IgD-negative memory B cell (primary cell): ENCODE results near the gene PRR5. TPM values are rescaled to one million over a fixed set of nuclear protein-coding genes. Genes with fewer than 3 reads are reported as not detected.
A peak's percentile ranks its signal among the peaks of the same experiment; 100 is the strongest.

Source experiments
- H3K27ac Mint-ChIP-seq, 3 donors: one replicate each; pipeline ENCODE4 v1.8.0; 2020 to 2022; ENCODE audit warnings: mild to moderate bottlenecking in 3 of 3, mixed read lengths in 3 of 3, moderate library complexity in 1 of 3
- H3K27me3 Mint-ChIP-seq: one replicate; pipeline ENCODE4 v1.8.0; 2021; ENCODE audit warnings: mixed read lengths
- H3K36me3 Mint-ChIP-seq: one replicate; pipeline ENCODE4 v1.8.0; 2020; ENCODE audit warnings: mild to moderate bottlenecking, mixed read lengths
- H3K4me1 Mint-ChIP-seq, 3 donors: one replicate each; pipeline ENCODE4 v1.8.0; 2020 to 2022; ENCODE audit warnings: mixed read lengths in 3 of 3, mild to moderate bottlenecking in 1 of 3
- H3K4me3 Mint-ChIP-seq, 4 donors: one replicate each; pipeline ENCODE4 v1.8.0; 2020 to 2022; ENCODE audit warnings: mild to moderate bottlenecking in 4 of 4, mixed read lengths in 4 of 4, moderate library complexity in 3 of 4
- H3K9me3 Mint-ChIP-seq, 3 donors: one replicate each; pipeline ENCODE4 v1.8.0; 2020 to 2021; ENCODE audit warnings: mixed read lengths in 3 of 3, mild to moderate bottlenecking in 1 of 3
- polyA plus RNA-seq: library from polyadenylated mRNA; unstranded; fragments of 300-500 nt; fragmentation: Illumina TruSeq; gene quantifications from one replicate; pipeline ENCODE4 v1.2.3, GENCODE V29; 2021

PRR5 gene
- polyA plus RNA-seq, 1 donor from 2014 or later, result 40.3 TPM

DNA sequence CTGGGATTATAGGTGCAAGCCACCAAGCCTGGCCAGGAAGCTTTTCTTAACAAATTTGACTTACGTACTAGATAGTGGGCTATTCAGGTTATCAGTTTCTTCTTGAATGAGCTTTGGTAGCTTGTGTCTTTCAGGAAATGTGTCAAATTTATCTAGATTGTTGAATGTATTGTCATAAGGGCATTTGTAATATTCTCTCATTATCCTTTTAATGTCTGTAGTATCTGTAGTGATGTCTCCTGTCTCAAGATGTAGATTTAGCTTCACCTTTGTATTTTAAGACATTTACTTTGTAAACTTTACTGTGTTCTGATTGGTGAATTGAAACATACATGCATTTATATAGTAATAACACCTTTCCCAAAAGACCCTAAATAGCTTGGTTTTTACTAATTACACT, 71.1 kb downstream of the PRR5 start:
- no peak overlapping the region for H3K27ac Mint-ChIP-seq
- H3K9me3 Mint-ChIP-seq, result peaks cover 4 to 19% (median 15%) of the 10 kb centered on the region in 3 donors
- peaks cover 3% of the 10 kb centered on the region for H3K36me3 Mint-ChIP-seq
- H3K4me1 Mint-ChIP-seq, result no peaks in the 10 kb centered on the region
- peak overlapping the region in 1 of 4 donors; percentile 9 for H3K4me3 Mint-ChIP-seq
- peaks cover 1% of the 10 kb centered on the region for H3K27me3 Mint-ChIP-seq

DNA sequence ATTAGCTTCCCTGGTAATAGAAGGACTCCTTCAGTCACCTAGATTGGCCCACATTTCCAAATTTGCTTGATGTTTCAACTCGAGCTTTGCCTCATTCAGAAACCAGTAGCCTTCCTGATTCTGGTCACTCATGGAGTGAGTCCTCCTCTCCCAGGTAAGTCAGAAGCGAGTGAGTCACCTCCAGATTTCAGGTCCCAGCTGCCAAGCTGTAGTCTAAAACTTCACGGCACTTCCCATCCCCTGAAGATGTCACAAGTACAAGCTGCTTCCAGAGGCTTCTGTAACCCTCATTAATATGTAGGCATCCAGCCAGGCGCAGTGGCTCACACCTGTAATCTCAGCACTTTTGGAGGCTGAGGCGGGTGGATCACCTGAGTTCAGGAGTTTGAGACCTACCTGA, 73.9 kb downstream of the PRR5 start:
- Mint-ChIP-seq H3K36me3 (peaks cover 3% of the 10 kb centered on the region), H3K4me1 (no peaks in the 10 kb centered on the region), H3K27ac (no peak overlapping the region), H3K4me3 (no peak overlapping the region), H3K9me3 (peaks cover 4 to 15% (median 15%) of the 10 kb centered on the region in 3 donors), H3K27me3 (no peaks in the 10 kb centered on the region)

DNA sequence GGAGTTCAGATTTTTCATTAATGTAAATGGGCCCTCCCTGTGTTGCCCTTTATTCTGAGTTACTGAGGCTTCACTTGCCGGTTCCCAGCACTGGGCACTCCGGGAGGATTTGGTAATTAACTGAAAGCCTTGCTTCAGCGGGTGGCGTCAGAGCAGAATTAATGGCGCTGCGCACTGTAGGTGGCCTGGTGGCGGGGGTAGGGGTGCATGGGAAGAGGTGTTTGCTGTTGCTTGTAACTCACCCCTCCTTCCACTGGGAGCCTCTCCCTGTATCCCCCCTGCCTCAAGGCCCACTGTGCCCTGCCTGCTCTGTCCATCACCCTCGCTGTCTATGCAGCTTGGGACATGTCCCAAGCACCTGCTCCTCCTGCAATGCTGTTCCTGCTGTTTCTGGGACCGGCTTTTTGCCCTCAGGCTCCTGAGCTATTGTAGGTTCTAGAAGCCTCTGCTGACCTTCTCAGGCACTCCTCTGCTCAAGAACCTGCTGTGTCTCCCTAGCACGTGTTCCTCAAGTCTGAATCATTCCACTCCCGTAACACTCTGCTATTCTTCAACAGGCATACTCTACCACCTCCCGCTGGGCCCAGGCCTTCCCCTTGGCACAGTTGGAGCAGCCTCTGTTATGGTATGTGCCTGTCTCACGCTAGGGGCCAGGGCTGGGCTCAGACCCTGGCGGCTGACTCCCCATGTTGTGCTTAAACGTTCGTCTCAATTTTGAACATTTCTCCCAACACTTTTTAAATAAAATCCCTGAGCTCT, 74.8 kb downstream of the PRR5 start:
- Mint-ChIP-seq H3K36me3 (peaks cover 3% of the 10 kb centered on the region), H3K4me3 (peak overlapping the region in 1 of 4 donors; percentile 34), H3K27ac (peak overlapping the region in 1 of 3 donors; percentile 39), H3K4me1 (no peaks in the 10 kb centered on the region), H3K9me3 (peaks cover 3 to 15% (median 15%) of the 10 kb centered on the region in 3 donors), H3K27me3 (no peaks in the 10 kb centered on the region)

DNA sequence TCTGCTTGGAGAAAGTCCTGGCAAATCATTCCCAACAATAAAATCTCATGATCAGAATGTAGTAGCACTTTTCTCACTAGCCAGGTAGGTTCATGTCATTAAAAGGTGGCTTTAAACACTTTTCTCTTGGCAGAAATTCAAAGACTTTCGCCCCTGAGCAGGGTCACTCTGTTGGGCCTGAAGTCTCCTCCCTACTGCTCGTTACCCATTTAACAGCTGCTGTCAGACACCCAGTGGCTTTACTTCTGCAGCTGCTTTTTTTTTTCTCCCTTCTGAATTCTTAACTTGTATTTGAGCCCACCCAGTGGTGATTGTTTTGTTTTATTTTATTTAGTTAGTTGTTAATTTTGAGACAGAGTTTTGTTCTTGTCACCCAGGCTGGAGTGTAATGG, 75.4 kb downstream of the PRR5 start:
- Mint-ChIP-seq H3K4me1 (no peaks in the 10 kb centered on the region), H3K4me3 (no peak overlapping the region), H3K27me3 (peaks cover under 1% of the 10 kb centered on the region), H3K27ac (peak overlapping the region in 1 of 3 donors; percentile 57), H3K9me3 (peaks cover 3 to 16% (median 15%) of the 10 kb centered on the region in 3 donors), H3K36me3 (peaks cover 3% of the 10 kb centered on the region)

DNA sequence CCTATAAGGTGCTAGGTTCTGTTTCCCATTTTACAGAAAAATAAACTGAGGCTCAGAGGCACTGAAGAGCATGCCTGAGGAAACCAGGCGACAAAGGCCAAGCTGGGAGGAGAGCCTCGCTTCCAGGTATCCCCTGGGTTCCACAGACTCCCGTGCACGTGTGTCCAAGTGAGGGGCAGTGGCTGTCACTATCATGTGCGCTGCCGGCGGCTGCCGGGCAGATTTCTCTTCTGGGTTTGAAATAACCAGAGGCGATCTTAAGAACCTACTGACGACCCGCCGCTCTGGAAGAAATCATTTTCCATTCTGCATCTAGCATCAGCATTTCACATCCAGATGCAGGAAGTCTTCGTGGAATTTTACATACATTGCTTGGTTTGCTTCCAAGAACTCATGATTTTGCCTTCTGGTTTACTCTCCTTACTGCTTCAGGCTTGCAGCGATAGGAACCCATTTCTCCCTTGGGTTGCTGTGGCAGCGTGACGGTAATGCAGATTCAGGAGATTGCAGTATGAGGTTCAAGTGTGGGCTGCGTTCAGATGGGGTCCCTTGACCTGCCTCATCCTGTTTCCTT, 79.0 kb downstream of the PRR5 start:
- Mint-ChIP-seq H3K36me3 (no peaks in the 10 kb centered on the region), H3K4me3 (no peak overlapping the region), H3K4me1 (no peaks in the 10 kb centered on the region), H3K27me3 (peaks cover 11% of the 10 kb centered on the region), H3K9me3 (peaks cover 0 to 5% (median 1%) of the 10 kb centered on the region in 3 donors), H3K27ac (no peak overlapping the region)

DNA sequence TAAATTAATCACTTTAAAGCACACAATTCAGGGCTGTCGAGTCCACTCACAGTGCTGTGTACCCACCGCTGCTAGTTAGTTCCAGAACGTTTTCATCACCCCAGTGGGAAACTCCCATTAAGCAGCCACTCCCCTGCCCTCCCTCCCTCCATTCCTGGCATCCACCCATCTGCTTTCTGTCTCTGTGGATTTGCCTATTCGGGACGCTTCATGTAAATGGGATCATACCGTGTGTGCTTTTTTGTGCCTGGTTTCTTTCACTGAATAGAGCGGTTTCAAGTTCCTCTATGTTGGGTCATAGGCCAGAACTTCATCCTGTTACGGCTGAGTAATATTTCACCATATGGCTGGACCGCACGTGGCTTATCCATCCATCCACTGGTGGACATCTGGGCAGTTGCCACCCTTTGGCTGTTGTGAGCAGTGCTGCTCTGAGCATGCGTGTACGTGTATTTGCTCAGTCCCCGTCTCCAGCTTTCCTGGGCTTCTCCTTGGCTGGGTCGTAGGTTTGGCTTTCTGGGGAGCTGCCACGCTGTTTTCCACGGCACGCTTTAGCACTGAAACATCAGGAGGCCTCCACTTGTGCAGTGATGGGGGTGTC, 80.5 kb downstream of the PRR5 start:
- H3K36me3 Mint-ChIP-seq, result no peaks in the 10 kb centered on the region
- H3K27me3 Mint-ChIP-seq, result peaks cover 11% of the 10 kb centered on the region
- H3K4me1 Mint-ChIP-seq, result no peaks in the 10 kb centered on the region
- H3K9me3 Mint-ChIP-seq, result peaks cover 0 to 3% (median 1%) of the 10 kb centered on the region in 3 donors
- H3K27ac Mint-ChIP-seq, result no peak overlapping the region
- no peak overlapping the region for H3K4me3 Mint-ChIP-seq

DNA sequence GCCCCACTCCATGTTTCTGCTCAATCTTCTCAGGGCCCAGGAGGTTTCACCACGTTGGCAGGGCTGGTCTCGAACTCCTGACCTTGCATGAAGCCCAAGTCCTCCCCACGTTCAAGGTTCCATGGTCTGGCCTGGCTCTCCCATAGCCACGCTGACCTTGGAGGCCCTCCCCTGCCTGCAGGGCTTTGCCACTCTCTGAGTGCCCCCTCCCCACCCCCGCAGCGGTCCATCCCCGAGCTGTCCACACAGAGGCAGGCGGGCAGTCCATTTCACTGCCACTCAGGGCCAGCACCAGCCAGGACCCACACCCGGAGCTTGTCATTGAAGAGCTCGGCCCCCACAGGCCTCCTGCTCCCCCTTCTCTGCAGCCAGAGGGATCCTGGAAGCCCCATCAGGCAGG, 81.1 kb downstream of the PRR5 start:
- H3K27me3 Mint-ChIP-seq, result peaks cover 11% of the 10 kb centered on the region
- H3K36me3 Mint-ChIP-seq, result no peaks in the 10 kb centered on the region
- H3K27ac Mint-ChIP-seq, result no peak overlapping the region
- H3K4me1 Mint-ChIP-seq, result no peaks in the 10 kb centered on the region
- H3K9me3 Mint-ChIP-seq, result peaks cover 0 to 3% (median 1%) of the 10 kb centered on the region in 3 donors
- no peak overlapping the region for H3K4me3 Mint-ChIP-seq

DNA sequence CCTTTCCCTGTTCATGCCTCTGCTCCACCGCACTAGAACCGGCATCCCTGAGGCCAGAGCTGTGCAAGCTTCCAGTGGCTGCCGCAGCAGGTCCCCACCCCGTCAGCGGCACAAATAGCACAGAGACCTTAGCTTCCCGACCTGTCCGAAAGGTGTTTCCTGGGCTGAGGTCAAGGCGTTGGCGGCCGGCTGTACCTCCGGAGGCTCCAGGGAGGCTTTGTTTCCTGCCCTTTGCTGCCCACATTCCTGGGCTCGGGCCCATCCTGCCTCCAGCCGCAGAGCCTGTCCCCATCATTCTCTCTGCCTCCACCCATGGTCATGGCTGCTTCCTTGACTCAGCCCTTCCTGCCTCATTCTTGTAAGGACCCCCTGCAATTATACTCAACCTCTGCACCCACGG, 81.6 kb downstream of the PRR5 start:
- peaks cover 0 to 3% (median 1%) of the 10 kb centered on the region in 3 donors for H3K9me3 Mint-ChIP-seq
- H3K4me3 Mint-ChIP-seq, result no peak overlapping the region
- peaks cover 11% of the 10 kb centered on the region for H3K27me3 Mint-ChIP-seq
- no peaks in the 10 kb centered on the region for H3K4me1 Mint-ChIP-seq
- no peak overlapping the region for H3K27ac Mint-ChIP-seq
- no peaks in the 10 kb centered on the region for H3K36me3 Mint-ChIP-seq

DNA sequence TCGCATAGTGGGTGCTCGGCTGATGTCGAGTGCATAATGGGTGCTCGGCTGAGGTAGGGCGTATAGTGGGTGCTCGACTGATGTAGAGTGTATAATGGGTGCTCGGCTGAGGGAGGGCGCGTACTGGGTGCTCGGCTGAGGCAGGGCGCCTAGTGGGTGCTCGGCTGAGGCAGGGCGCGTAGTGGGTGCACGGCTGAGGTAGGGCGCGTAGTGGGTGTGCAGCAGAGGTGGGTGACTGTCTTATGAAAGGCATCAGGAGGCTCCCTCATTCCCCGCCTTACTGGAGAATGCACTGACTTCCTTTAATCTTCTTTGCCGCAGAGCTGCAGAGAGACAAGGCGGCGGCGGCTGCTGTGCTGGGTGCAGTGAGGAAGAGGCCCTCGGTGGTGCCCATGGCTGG, 84.1 kb downstream of the PRR5 start:
- Mint-ChIP-seq H3K4me1 (no peaks in the 10 kb centered on the region), H3K27me3 (peaks cover 13% of the 10 kb centered on the region), H3K36me3 (no peaks in the 10 kb centered on the region), H3K4me3 (no peak overlapping the region), H3K9me3 (peaks cover 0 to 3% (median 1%) of the 10 kb centered on the region in 3 donors), H3K27ac (no peak overlapping the region)

DNA sequence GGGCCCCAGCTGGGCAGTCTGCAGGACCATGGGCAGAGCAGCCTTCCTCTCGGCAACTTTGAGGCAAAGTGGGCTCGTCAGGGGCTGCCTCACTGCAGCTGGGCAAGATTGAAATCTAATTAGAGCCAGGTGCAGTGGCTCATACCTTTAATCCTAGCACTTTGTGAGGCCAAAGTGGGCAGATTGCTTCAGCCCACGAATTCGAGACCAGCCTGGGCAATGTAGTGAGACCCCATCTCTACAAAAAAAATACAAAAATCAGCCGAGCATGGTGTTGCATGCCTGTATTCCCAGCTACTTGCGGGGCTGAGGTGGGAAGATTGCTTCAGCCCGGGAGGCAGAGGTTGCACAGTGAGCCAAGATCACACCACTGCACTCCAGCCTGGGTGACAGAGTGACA, 84.6 kb downstream of the PRR5 start:
- no peaks in the 10 kb centered on the region for H3K36me3 Mint-ChIP-seq
- no peak overlapping the region for H3K27ac Mint-ChIP-seq
- H3K9me3 Mint-ChIP-seq, result peaks cover 0 to 3% (median 1%) of the 10 kb centered on the region in 3 donors
- peaks cover 13% of the 10 kb centered on the region for H3K27me3 Mint-ChIP-seq
- H3K4me3 Mint-ChIP-seq, result no peak overlapping the region
- no peaks in the 10 kb centered on the region for H3K4me1 Mint-ChIP-seq

Other genes starting within 250 kb of the PRR5 start
- gene RTL6, start 204.0 kb upstream of the PRR5 start, polyA plus RNA-seq, result 1.6 TPM
- not detected for gene ARHGAP8, start 50.4 kb downstream of the PRR5 start, polyA plus RNA-seq